ENCODE measurements around the gene HSD17B7.

- TF ChIP-seq GATA2 (IDR thresholded peaks at IDR 0.05; ENCODE audit: low read depth, low read length) (no peak), GATA3 (IDR thresholded peaks at IDR 0.05; ENCODE audit: low read depth, low read length) (no peak)
Observed at GRCh38 chr1:162861101-162861500, 70.6 kb downstream of the HSD17B7 start, which contains the start of gene CCDC190.
